Mucosa of gallbladder (tissue), 1 donor: ENCODE measurements around the gene CACYBP. TPM values are rescaled to one million over a fixed set of nuclear protein-coding genes. Genes with fewer than 3 reads are reported as not detected.

Experiments
- DNase-seq: peaks from one replicate; pipeline ENCODE4 v3.0.0-alpha.2; 2020; ENCODE audit warnings: low spot score
- total RNA-seq: library from RNA; stranded (reverse); gene quantifications from one replicate; pipeline ENCODE4 v1.2.1, GENCODE V29; 2021
- donor health status: DM: no; HTN: no; CAD: no.

Gene CACYBP, protein sequence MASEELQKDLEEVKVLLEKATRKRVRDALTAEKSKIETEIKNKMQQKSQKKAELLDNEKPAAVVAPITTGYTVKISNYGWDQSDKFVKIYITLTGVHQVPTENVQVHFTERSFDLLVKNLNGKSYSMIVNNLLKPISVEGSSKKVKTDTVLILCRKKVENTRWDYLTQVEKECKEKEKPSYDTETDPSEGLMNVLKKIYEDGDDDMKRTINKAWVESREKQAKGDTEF
- total RNA-seq = 78.1 TPM

DNA sequence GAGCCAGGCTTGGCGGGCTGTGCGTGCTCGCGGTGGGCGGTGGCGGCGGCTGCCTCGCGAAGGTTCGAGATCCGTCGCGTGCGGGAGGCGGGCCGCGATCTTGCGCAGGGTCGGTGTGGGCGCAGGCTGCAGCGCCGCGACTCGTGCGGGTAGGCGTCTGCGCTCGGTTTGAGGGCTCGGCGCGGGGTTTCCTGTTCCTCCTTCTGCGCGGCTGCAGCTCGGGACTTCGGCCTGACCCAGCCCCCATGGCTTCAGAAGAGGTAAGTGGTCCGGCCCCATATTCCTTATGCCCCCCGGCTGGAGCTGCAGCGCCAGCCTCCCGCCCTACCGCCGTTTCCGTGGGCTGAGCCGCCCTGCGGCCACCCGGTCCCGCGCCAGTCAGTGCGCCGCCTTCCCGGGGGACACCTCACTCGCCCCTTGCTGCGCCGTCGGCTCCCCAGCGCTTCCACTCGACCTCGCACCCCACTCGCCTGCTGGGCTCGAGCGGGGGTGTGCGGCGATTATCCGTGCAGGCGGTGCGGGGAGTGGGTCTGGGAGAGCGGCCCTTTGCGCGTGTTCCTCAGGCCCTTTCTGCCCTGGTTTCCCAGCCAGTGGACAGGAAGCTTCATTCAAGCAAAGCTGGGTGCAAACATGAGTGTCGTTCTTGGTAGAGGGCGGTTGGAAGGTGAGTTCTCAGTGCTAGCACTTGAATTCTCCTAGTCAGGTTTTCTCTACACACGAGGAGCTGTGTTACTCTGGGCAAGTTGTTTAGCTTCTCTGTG is at the start of gene CACYBP:
Gene CACYBP, plus strand, starts transcription at position 12 of the 761 bp plus-strand sequence. Its CDS starts 234 bp downstream, at position 246.
- peak; percentile 47 for DNase-seq

DNA sequence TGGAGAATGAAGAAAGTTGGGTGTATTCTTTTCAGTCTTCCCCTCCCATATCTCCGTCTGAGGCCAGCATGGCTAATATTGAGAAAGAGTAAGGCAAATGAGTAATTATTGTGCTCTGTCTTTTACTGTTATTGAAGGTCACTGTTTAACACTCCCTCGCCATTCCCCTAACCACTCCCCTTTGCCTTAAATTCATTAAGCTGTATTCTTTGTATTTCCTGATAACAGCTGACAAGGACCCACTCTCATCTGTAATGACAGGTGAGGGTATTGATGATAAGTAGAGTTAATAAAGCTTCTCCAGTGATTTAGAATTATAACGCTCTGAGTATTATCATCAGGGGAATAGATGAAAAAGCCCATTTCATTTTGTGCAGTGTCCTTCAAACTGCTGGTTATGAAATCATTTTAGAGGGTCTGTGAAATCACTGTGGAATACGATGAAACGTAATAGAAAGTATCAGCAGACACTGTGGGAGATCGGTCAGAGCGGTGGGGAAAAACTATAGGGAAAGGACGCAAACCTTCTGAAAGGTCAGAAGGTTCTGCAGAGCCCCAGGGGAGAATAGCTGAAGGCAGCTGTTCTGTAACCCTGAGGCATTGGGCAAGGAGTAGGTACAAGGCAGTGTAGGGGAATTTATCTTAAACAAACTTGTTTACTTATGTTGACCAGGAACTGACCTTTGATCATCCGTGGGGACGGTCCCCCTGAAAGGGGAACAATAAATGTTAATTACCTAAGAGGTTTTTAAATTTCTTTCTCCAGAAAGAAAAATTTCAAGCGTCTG is 46.3 kb upstream of the CACYBP start:
- no peak for DNase-seq

DNA sequence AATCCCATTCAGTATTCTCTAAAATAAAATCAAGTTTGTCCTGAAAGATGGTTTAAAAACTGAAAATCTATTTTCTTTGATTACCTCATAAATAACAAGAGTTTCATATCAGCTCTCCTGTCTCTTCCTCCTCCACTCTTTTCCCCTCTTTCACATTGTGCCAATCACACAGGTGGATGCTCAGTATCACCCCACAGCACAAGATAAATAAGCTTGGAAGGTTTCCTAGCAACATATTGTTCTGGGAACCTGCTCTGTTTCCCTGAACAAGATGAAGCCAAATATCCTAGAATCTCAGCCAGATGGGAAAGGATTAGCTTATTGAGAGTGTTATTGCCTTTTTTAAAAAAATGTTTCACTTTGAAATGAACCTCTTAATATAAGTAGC is 45.7 kb upstream of the CACYBP start:
- DNase-seq = peak; percentile 18

DNA sequence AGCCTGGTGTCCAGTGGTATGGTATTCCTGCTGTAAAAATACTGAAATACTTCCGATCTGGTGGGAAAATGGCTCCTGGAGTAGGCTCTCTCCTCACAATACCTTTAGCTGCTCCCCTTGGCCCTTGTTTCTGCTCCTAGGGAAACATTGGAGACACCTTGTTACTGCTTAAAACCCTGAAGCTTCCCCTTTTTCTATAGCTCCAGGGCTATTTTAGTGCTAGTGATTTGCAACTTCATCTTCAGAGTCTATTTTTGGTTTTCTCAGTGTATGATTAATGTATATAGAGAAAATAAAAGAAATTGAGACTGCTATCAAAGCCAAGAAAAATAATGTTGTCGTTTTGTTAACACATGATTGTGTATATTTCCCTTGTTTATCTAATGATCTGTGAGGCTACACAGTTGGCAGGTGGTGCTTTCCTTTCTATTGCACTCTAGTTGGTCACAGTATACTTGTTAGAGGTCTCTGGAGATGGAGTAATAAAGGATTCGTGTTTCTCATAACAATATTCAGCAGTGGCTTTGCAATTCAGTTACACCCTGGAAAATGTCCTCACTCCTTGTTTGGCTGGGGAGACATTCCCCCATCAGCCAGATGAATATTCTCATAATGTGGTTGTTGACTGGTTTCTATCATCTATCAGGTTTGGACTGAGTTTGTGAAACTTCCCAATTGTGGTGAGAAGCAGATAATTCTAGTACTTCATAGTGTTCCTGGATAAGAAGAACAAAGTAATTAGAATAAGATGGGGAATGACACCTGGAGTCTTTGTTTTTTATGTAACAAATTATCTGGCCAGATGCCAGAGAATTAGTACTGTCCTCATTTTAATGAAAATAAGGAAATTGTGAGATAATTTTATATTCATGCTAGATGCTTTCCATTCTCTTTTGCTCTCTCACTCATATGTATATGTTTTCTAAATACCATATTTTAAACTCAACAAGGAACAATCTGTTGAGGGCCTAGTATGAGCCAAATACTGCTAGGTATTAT is 44.8 kb upstream of the CACYBP start:
- DNase-seq = no peak

DNA sequence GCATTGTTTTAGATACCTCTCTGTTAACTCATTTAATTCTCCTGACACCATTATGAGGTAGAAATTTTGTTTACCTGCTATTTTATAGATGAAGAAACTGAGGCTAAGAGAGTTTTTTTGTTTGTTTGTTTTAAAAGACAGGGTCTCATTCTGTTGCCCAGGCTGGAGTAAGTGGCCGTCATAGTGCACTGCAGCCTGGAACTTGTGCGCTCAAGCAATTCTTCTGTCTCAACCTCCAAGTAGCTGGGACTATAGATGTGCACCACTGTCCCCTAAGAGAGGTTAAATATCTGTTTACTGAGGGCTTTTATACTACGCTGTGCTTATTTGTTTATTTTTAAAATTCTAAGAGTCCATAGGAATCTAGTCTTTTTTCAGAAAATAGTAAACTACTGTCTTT is 43.7 kb upstream of the CACYBP start:
- DNase-seq = no peak

DNA sequence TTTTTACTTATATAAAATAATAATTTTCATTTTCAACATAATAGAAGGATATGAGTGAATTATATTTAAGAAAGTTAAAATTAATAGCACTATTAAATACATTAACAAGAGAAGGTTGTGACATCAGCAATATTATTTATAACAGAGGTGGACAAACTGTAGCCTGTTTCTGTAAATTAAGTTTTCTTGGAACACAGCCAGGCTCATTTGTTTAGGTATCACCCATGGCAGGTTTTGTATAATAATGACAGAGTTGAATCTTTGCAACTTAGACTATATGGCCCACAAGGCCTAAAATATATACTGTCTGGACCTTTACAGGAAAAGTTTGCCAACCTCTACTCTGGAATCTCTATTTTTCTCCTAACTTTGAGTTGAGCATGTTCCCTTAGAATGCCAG is 42.8 kb upstream of the CACYBP start:
- no peak for DNase-seq

DNA sequence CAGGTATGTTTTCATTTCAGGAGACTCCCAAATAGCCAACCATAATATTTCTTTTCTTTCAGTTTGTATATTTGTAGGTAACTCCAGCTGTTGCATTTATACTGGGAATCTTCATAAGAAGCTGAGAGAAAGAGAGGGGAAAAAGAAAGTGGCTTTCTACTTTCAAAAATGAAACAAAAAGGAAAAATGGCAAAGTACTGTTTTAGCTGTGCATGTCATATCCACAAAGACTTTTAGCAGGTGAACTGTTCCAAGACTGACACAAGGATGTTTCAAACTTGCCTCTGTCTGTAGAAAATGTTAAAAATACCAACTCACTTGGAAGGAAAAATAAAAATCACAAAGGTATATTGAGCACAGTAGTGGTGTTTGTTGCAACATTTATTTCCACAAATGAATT is 41.9 kb upstream of the CACYBP start:
- no peak for DNase-seq

DNA sequence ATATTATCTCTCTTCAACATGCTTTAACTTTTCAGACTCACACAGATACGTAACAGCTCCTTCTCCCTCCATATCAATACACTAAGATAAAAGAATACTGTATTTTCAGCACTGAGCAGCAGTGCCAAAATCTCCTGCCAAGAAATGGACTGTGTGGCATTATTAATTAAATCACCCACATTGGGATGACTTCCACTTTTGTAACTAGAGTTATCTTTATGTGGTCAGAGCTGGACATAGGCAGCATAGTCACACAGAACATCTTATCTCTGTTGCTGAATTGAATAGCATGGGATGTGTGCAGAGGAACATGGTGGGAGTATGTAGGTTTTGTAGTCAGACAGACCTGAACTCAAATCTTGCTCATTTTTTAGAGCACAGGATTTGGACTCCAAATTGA is 41.4 kb upstream of the CACYBP start:
- DNase-seq = no peak

DNA sequence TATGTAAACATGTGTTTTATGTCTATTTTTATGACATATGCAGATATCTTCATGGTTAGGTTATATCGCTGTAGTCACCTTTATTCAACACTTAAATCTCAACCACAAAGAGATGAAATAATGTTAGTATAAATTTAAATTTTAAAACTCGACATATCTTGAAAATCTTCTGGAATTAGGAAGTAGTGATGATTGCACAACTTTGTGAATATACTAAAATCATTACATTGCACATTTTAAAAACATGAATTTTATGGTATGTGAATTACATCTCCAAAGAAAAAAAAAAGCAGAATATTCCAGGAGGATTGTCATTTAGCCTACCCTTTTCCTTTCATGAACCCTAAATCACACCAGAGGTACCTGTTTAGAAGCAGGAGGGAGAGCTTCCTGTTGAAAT is 39.4 kb upstream of the CACYBP start:
- no peak for DNase-seq

DNA sequence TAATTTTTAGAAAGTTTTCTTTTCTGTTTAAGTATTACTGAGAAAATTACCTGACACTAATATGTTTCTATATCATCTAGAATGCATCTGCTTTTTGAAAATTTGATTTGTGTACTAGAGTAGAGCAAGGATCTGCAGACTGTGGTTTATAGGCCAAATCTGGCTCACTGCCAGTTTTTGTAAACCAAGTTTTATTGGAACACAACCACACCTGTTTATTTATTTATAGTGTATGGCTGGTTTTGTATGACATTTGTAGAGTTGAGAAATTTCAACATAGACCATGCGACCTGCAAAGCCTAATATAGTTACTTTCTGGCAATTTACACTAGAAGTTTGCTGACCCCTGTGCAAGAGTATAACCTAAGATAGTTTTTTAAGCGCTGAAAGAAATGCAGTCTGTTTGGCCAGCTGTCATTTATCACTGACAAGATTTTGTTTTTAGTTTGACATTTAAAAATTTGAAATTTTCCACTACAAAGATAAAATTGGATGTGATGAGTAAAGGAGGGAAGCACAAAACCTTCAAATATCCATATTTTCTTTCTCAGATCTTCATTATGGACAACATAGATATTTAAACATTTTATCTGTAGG is 36.1 kb upstream of the CACYBP start:
- no peak for DNase-seq

DNA sequence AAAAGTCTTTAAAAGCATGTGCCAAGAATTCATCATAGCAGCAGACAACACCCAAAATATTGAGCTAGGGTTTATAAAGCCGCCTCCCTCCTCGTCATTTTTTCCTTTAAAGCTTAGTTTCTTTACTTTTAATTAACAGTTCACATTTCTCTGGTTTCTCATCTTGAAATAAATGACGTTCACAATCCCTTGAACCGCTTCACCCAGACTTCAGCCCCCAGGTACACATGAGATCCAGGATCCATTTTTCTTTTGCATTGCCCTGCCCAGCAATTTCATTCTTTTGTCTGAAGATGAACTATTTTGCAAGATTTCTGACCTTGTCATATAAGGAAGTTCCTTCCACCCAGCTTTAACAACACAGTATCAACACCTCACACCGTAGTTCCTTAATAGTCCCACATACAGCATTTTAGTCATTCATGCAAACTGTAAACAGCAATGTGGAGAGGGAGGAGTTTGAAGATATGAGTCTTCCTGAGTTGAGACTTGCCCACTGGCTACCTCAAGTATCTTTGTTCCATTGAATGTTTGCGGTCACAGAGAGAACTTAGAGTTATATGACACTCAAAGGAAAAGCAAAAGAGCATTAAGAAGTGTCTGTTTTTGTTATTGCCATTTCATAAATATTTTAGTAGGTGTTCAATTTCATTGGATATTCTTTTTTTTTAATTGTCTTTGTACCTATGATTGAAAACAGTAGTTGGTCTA is 35.3 kb upstream of the CACYBP start:
- DNase-seq = no peak

DNA sequence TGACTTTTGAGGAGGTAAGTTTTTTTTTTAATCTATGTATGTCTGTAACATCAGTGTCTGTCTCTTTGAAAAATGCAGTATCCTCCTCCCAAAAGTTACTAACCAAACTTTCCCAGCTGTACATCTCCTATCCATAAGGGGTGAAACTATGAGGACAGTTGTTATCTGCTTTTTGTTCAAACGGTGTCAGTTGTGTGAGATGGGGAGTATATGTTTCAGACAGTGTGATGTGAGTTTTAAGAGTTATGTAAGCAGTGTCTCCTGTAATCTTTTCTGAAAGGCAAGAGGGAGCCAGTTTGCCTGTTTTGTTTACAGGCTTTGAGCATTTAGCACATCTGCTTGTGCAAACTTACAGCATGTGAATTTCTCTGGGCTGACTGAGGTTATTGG is 34.8 kb upstream of the CACYBP start:
- no peak for DNase-seq

DNA sequence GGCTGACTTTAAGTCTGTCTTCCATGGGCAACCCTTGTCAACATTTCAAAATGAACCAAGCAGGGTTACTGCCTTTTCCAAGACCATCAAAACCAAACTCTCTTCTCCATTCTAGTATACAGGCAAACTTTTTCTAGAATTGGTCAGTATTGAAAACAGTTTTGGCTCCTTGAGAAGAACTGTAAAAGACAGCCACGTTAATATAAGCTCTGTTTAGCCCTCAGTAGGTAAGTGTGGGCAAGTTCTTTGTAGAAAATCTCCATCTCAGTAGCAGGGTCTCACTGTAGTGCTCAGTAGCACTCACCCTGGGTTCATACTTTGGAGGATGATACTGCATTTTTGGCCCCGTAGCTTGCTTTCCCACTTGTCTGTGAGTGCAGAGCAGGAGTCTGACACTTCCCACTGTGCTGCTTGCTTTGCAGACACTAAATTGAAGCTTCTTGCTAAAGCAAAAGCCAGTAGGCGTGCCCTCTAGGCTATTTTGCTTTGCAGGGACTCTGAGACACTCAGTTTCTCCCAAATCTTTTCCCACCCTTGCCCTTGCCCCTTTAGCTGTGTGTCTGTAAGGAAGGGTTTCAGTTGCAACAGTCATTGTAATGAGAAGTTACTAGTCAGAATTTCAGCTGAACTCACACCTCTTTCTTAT is 34.3 kb upstream of the CACYBP start:
- DNase-seq = peak; percentile 24

DNA sequence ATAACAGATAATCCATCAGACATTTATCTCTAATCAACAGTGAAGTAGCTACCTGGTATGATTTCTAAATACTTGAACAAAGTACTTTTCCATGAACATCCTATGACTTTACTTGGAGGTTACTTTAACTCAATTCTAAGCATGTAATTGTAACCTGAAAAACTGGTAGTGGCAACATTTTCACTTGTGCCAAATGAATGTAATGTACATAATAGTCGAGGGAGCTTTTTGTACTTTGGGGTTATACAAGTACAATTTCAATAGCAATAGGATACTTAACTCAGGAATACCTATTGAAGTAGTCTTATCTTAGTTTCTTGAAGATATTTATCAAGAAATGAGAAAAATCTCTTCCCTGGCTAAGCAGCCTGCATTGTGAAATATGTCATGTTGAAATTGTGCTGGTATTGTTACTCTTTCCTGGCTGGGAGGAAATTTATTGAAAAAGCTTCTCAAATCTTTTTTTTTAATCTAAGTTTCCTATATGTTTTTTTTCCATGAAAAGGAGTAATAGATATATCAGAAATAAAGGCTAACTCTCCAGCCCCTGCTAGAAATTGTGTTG is 33.7 kb upstream of the CACYBP start:
- no peak for DNase-seq

DNA sequence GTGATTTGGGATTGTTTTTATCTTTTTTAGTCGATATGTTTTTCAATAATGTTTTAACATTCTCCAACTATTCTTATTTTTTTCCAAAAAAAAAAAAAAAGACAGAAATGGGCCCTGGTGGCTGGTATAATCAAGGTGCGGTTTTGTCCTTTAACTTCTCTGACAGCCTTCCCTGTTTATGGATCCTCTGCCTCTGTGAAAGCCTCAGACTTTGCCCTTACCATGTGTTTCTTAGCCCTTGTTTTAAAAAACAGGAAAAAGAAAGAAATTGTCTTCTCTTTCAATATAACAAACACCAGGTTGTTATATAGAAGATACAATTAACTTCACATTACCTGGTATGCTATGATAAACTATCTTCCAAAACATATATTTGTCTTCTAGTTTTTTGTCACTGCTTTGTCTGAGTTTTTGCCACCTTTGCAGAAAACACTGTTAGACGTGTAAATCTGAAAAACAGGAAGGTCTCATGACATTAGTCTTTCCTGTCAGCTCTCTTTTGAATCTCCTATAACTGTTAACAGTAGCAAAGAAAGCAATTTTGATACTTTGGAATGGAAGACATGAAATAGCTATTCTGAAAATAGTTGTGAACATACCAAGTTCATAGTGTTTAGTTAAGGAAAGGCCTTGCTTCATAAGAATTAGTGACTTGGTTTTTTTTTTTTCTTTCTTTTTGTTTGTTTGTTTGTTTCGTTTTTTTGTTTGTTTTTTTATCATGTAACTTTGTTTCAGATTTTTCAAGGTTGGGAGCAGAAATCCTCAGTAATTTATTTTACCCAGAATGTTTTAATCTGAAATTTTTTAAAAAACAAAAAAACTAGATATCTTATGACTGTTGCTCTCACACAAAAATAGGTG is 31.7 kb upstream of the CACYBP start:
- DNase-seq = no peak

DNA sequence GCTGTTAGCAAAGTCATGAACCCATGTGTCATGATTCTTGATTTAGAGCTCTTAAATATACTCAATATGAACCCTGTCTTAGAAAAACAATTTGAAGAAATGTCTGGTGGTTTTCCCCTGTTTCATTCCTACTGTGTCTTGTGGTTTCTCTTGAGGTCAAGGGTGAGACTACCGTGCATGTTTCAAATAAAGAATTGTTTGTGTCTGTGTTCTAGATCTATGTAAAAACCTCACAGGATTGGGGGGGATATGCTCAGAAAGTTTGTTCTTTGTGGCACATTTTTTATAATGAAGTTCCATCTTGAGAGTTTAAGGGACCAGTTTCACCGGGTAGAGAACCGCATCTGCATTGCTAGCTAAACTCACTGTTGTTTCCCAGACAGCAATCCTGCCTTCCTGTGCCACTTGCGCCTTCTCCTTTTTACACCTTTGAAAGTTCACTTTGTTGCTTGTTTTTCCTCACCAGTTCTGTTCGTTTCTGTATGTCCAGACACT is 30.9 kb upstream of the CACYBP start:
- DNase-seq = no peak

DNA sequence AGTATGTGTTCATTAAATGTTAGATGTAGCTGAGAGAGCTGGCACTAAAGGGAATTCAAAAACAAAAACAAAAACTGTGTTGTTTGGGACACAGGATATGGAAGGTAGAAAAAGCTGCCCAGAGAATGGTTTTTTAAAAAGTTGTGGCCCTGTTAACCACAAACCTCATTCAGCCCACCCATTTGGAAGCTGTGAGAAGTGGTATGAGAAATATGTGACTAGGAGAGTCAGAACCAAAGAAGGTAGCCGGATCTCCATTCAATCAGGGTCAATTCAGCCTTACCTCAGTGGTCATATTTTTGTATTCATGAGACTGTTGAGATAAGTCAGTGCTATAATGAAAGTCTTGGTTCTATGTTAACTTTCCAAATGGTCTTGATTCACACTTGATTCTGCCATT is 29.8 kb upstream of the CACYBP start:
- no peak for DNase-seq

DNA sequence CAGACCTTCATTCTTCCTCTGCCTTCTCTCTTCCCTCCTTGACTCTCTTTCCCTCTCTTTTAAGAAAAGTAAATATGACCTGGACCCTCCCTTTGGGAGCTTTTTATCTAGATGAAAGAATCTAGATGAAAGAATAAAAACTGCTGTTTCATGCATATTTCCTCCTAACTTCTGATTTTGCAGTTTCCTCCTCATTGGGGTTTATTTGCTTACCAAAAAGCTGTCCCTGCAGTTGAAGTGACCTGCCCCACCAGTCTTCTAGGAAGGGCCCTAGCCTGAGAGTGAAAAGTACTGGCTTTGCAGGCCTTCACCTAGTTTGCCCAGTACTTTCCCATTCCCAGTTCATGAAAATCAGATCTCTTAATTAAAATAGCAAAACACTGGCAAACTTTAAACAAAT is 28.3 kb upstream of the CACYBP start:
- no peak for DNase-seq

DNA sequence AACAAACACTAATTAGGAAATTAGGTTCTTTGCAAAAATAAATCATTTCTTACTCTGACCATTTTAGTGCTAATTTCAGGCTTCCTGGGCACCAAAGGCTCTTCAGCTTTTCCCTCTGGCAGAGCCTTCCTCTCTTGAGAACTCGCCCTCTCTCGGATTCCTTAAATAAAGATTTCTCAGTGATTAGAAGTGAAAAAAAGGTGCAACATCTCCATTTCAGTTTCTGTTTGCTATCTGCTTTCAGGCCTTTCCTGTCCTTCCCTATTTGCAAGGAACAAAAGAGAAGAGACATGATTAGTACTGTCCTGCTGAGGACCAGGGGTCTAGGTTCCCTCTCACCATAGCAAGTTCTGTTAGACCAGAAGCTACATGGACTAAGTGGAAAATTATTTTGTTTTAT is 27.8 kb upstream of the CACYBP start:
- no peak for DNase-seq
